Fibroblast of lung (primary cell): Measurements from ENCODE around the gene SLC16A3. TPM values are rescaled to one million over a fixed set of nuclear protein-coding genes. Genes with fewer than 3 reads are reported as not detected.

Experiments
- DNase-seq, 2 donors: peaks; one replicate each; pipeline versions ENCODE4 v3.0.0 to v3.0.0-alpha.2; 2010; ENCODE audit warnings: low read depth in 2 of 2
- H2AFZ ChIP-seq: 2 replicates; pipeline ENCODE4 v1.5.1; 2012; ENCODE audit warnings: low read length, control low read depth, inconsistent platforms
- H3K27ac ChIP-seq: 2 replicates; pipeline ENCODE4 v1.5.1; 2011; ENCODE audit warnings: low read length, control low read depth; ENCODE audit not compliant: insufficient read depth
- H3K27me3 ChIP-seq: 2 replicates; pipeline ENCODE4 v1.5.1; 2011; ENCODE audit warnings: mild to moderate bottlenecking, low read length; ENCODE audit not compliant: control insufficient read depth, insufficient read depth
- H3K36me3 ChIP-seq: 2 replicates; pipeline ENCODE4 v1.5.1; 2011; ENCODE audit warnings: low read length; ENCODE audit not compliant: control insufficient read depth, insufficient read depth
- H3K4me1 ChIP-seq: 2 replicates; pipeline ENCODE4 v1.5.1; 2011; ENCODE audit warnings: low read length; ENCODE audit not compliant: control insufficient read depth, insufficient read depth; ENCODE audit errors: extremely low read depth
- H3K4me2 ChIP-seq: 2 replicates; pipeline ENCODE4 v1.5.1; 2011; ENCODE audit warnings: low read length, control low read depth; ENCODE audit not compliant: insufficient read depth; ENCODE audit errors: extremely low read depth
- H3K4me3 ChIP-seq, 4 experiments: fragments of 200-600 bp in 1 of 4; sonication (generic) in 1 of 4; replicated peaks in 1 of 4; 2 replicates each; pipeline ENCODE4 v1.5.1; 2011 to 2016; ENCODE audit warnings: low read length in 4 of 4, low read depth in 3 of 4, mild to moderate bottlenecking in 3 of 4, control low read depth in 2 of 4, inconsistent platforms in 1 of 4, mixed read lengths in 1 of 4; ENCODE audit not compliant: insufficient read depth in 1 of 4; ENCODE audit errors: control extremely low read depth in 1 of 4
- H3K79me2 ChIP-seq: 2 replicates; pipeline ENCODE4 v1.5.1; 2012; ENCODE audit warnings: mild to moderate bottlenecking, low read length, inconsistent platforms; ENCODE audit not compliant: control insufficient read depth, insufficient read depth
- H3K9ac ChIP-seq: 2 replicates; pipeline ENCODE4 v1.5.1; 2011; ENCODE audit warnings: mild to moderate bottlenecking, low read length, control low read depth; ENCODE audit not compliant: insufficient read depth
- H3K9me3 ChIP-seq: 2 replicates; pipeline ENCODE4 v1.5.1; 2012; ENCODE audit warnings: low read depth, low read length; ENCODE audit not compliant: control insufficient read depth, insufficient read depth
- H4K20me1 ChIP-seq: 2 replicates; pipeline ENCODE4 v1.5.1; 2011; ENCODE audit warnings: low read length; ENCODE audit not compliant: control insufficient read depth, insufficient read depth; ENCODE audit errors: extremely low read depth
- CTCF ChIP-seq, 2 donors: IDR thresholded peaks in 1 of 2; conservative IDR thresholded peaks in 1 of 2; 1 replicate in 1 of 2; 2 replicates in 1 of 2; pipeline ENCODE4 v1.5.1; 2011 to 2012; ENCODE audit warnings: low read length in 2 of 2, control low read depth in 1 of 2, inconsistent platforms in 1 of 2, low read depth in 1 of 2, mild to moderate bottlenecking in 1 of 2
- EZH2 ChIP-seq: IDR thresholded peaks from 2 replicates; pipeline ENCODE4 v1.5.1; 2012; ENCODE audit warnings: low read length, control low read depth, mild to moderate bottlenecking; ENCODE audit errors: missing control alignments
- polyA plus RNA-seq, 2 donors: library from polyadenylated mRNA; depleted of rRNA in 1 of 2; stranded (reverse) in 1 of 2; unstranded in 1 of 2; fragments of >200 nt; gene quantifications; 2 replicates each; pipeline ENCODE4 v1.2.1, GENCODE V29; 2011 to 2012; ENCODE audit warnings: missing spikeins in 1 of 2
- total RNA-seq: library from RNA; depleted of rRNA; stranded (reverse); fragments of >200 nt; gene quantifications from 2 replicates; pipeline ENCODE4 v1.2.1, GENCODE V29; 2014

SLC16A3 gene
- total and polyA plus RNA-seq, 2 donors (not counting 1 experiment from before 2014, with no cell fraction given): 71.0 to 107 TPM

GRCh38 chr17:82200743-82201497 lies 27.9 kb upstream of the SLC16A3 start:
- no peak overlapping the region for H3K27ac ChIP-seq
- H4K20me1 ChIP-seq: no peaks in the 10 kb centered on the region
- H3K79me2 ChIP-seq: no peaks in the 10 kb centered on the region
- peaks cover 4% of the 10 kb centered on the region for H3K36me3 ChIP-seq
- TF ChIP-seq EZH2 (no peak), CTCF (conservative IDR thresholded peaks at IDR 0.05 in 1 of 2, IDR thresholded peaks at IDR 0.05 in 1 of 2; ENCODE audit: low read depth in 1 of 2, low read length in 2 of 2) (no peak)
- H3K4me2 ChIP-seq: no peak overlapping the region
- H2AFZ ChIP-seq: no peak overlapping the region
- peaks cover 11% of the 10 kb centered on the region for H3K4me1 ChIP-seq
- no peaks in the 10 kb centered on the region for H3K27me3 ChIP-seq
- no peak for DNase-seq
- H3K9me3 ChIP-seq: no peaks in the 10 kb centered on the region
- H3K9ac ChIP-seq: no peak overlapping the region
- no peak overlapping the region for H3K4me3 ChIP-seq

- no peaks in the 10 kb centered on the region for H3K79me2 ChIP-seq
- peaks cover 11% of the 10 kb centered on the region for H3K4me1 ChIP-seq
- no peak overlapping the region for H3K27ac ChIP-seq
- TF ChIP-seq CTCF (conservative IDR thresholded peaks at IDR 0.05 in 1 of 2, IDR thresholded peaks at IDR 0.05 in 1 of 2; ENCODE audit: low read depth in 1 of 2, low read length in 2 of 2) (no peak), EZH2 (no peak)
- H3K27me3 ChIP-seq: no peaks in the 10 kb centered on the region
- no peak overlapping the region for H3K4me2 ChIP-seq
- no peak overlapping the region for H3K4me3 ChIP-seq
- no peak overlapping the region for H2AFZ ChIP-seq
- no peak overlapping the region for H3K9ac ChIP-seq
- H4K20me1 ChIP-seq: no peaks in the 10 kb centered on the region
- peaks cover 4% of the 10 kb centered on the region for H3K36me3 ChIP-seq
- no peaks in the 10 kb centered on the region for H3K9me3 ChIP-seq
- no peak for DNase-seq
Measured at GRCh38 chr17:82201498-82201910, 27.3 kb upstream of the SLC16A3 start.

GRCh38 chr17:82202981-82203380 lies 25.9 kb upstream of the SLC16A3 start:
- no peak for DNase-seq
- H3K4me2 ChIP-seq: no peak overlapping the region
- no peaks in the 10 kb centered on the region for H4K20me1 ChIP-seq
- H3K36me3 ChIP-seq: peaks cover 2% of the 10 kb centered on the region
- H2AFZ ChIP-seq: no peak overlapping the region
- H3K79me2 ChIP-seq: no peaks in the 10 kb centered on the region
- H3K27ac ChIP-seq: no peak overlapping the region
- H3K4me1 ChIP-seq: peaks cover 11% of the 10 kb centered on the region
- no peak overlapping the region for H3K4me3 ChIP-seq
- no peak overlapping the region for H3K9ac ChIP-seq
- TF ChIP-seq CTCF (conservative IDR thresholded peaks at IDR 0.05 in 1 of 2, IDR thresholded peaks at IDR 0.05 in 1 of 2; ENCODE audit: low read depth in 1 of 2, low read length in 2 of 2) (no peak), EZH2 (no peak)
- H3K9me3 ChIP-seq: no peaks in the 10 kb centered on the region
- no peaks in the 10 kb centered on the region for H3K27me3 ChIP-seq
